SK-N-SH (cell line): Measurements from ENCODE around the gene SFI1. TPM values are rescaled to one million over a fixed set of nuclear protein-coding genes. Genes with fewer than 3 reads are reported as not detected.

ENCODE experiments used
- CTCF ChIA-PET: fragments of 300-600, 350-600 bp; formaldehyde crosslinking; extraction: SDS; loops from one replicate; lab custom pipeline; 2021; lab: Yijun Ruan, JAX
- POLR2A ChIA-PET: fragments of 350-600 bp; sonication (Branson Sonifier 250); formaldehyde crosslinking; extraction: SDS; loops from one replicate; lab custom pipeline; 2020; ENCODE audit warnings: antibody characterized with exemption, inconsistent platforms; lab: Yijun Ruan, JAX
- DNase-seq: peaks from one replicate; pipeline ENCODE4 v3.0.0; 2012
- H2AFZ ChIP-seq: fragments of 200-600 bp; sonication (generic); 2 replicates; pipeline ENCODE4 v1.8.1; 2016; ENCODE audit warnings: antibody characterized with exemption, mild to moderate bottlenecking, low read depth
- H3F3A ChIP-seq: fragments of 200-600 bp; sonication (generic); replicated peaks from 2 replicates; pipeline ENCODE3; 2016; ENCODE audit warnings: antibody characterized with exemption, mild to moderate bottlenecking; ENCODE audit not compliant: insufficient read depth
- H3K27ac ChIP-seq, 2 experiments: fragments of 200-500 bp in 1 of 2; fragments of 200-600 bp in 1 of 2; sonication (Bioruptor generic) in 1 of 2; sonication (generic), shearing (Covaris generic) in 1 of 2; 2 replicates each; pipeline versions ENCODE4 v1.5.1 to v1.6.1; 2014 to 2016; ENCODE audit warnings: low read depth in 2 of 2, inconsistent platforms in 1 of 2, low read length in 1 of 2, mild to moderate bottlenecking in 1 of 2, mixed read lengths in 1 of 2
- H3K27me3 ChIP-seq: fragments of 200-600 bp; sonication (generic), shearing (Covaris generic); 2 replicates; pipeline ENCODE4 v1.6.1; 2016; ENCODE audit warnings: mixed run types; ENCODE audit not compliant: insufficient read depth
- H3K36me3 ChIP-seq, 2 experiments: fragments of 200-500 bp in 1 of 2; fragments of 200-600 bp in 1 of 2; sonication (Bioruptor generic) in 1 of 2; sonication (generic) in 1 of 2; replicated peaks in 1 of 2; 2 replicates each; pipeline versions ENCODE3 to v1.5.1; 2014 to 2016; ENCODE audit warnings: low read length in 1 of 2, mild to moderate bottlenecking in 1 of 2; ENCODE audit not compliant: insufficient read depth in 2 of 2, control insufficient read depth in 1 of 2
- H3K4me1 ChIP-seq, 2 experiments: fragments of 200-500 bp in 1 of 2; fragments of 200-600 bp in 1 of 2; sonication (Bioruptor generic) in 1 of 2; sonication (generic), shearing (Covaris generic) in 1 of 2; 2 replicates each; pipeline versions ENCODE4 v1.5.1 to v1.6.1; 2014 to 2016; ENCODE audit warnings: low read depth in 1 of 2, low read length in 1 of 2, mixed run types in 1 of 2; ENCODE audit not compliant: insufficient read depth in 2 of 2, control insufficient read depth in 1 of 2
- H3K4me2 ChIP-seq: fragments of 200-600 bp; sonication (generic), shearing (Covaris generic); 2 replicates; pipeline ENCODE4 v1.6.1; 2017; ENCODE audit warnings: mixed run types
- H3K4me3 ChIP-seq, 2 experiments: fragments of 200-500 bp in 1 of 2; fragments of 200-600 bp in 1 of 2; sonication (Bioruptor generic) in 1 of 2; sonication (generic), shearing (Covaris generic) in 1 of 2; 2 replicates each; pipeline versions ENCODE4 v1.5.1 to v1.8.1; 2014 to 2016; ENCODE audit warnings: low read depth in 2 of 2, inconsistent platforms in 1 of 2, low read length in 1 of 2, mild to moderate bottlenecking in 1 of 2, mixed read lengths in 1 of 2, moderate library complexity in 1 of 2
- H3K79me2 ChIP-seq: fragments of 200-600 bp; sonication (generic); 2 replicates; pipeline ENCODE4 v1.8.1; 2017; ENCODE audit warnings: mild to moderate bottlenecking; ENCODE audit not compliant: insufficient read depth
- H3K9ac ChIP-seq: fragments of 200-600 bp; sonication (generic); 2 replicates; pipeline ENCODE4 v1.6.1; 2017; ENCODE audit warnings: mixed run types
- H3K9me2 ChIP-seq: fragments of 200-600 bp; sonication (generic); 2 replicates; pipeline ENCODE4 v1.6.1; 2017; ENCODE audit warnings: mixed run types
- H3K9me3 ChIP-seq: fragments of 200-600 bp; sonication (generic); 2 replicates; pipeline ENCODE4 v1.6.1; 2017; ENCODE audit warnings: mixed run types, mild to moderate bottlenecking, moderate library complexity
- H4K20me1 ChIP-seq: fragments of 200-600 bp; sonication (generic); 2 replicates; pipeline ENCODE4 v1.6.1; 2017; ENCODE audit warnings: mild to moderate bottlenecking, mixed run types; ENCODE audit not compliant: insufficient read depth
- CTCF ChIP-seq: fragments of 200-600 bp; sonication (generic); IDR thresholded peaks from 2 replicates; pipeline ENCODE4 v1.6.1; 2017; ENCODE audit warnings: antibody characterized with exemption, mild to moderate bottlenecking, moderate library complexity
- ELF1 ChIP-seq: IDR thresholded peaks from 2 replicates; pipeline ENCODE4 v1.4.0; 2012
- FOSL2 ChIP-seq: IDR thresholded peaks from 2 replicates; pipeline ENCODE4 v1.4.0; 2012; ENCODE audit warnings: low read depth, mild to moderate bottlenecking, moderate library complexity, borderline replicate concordance
- GABPA ChIP-seq: IDR thresholded peaks from 2 replicates; pipeline ENCODE4 v1.4.0; 2012; ENCODE audit warnings: low read depth, mild to moderate bottlenecking
- GATA2 ChIP-seq: sonication (generic); formaldehyde crosslinking; IDR thresholded peaks from 2 replicates; pipeline ENCODE4 v1.5.0; 2020; ENCODE audit warnings: mild to moderate bottlenecking, missing genetic modification reagents
- IRF3 ChIP-seq: fragments of 150-350 bp; IDR thresholded peaks from 2 replicates; pipeline ENCODE4 v1.6.1; 2016; ENCODE audit warnings: mild to moderate bottlenecking, low read depth, low read length
- JUND ChIP-seq: IDR thresholded peaks from 2 replicates; pipeline ENCODE4 v1.4.0; 2012
- MXI1 ChIP-seq: IDR thresholded peaks from 2 replicates; pipeline ENCODE4 v1.6.1; 2012; ENCODE audit warnings: mild to moderate bottlenecking, low read depth, low read length, improper control_type of control experiment
- NFIC ChIP-seq: IDR thresholded peaks from 2 replicates; pipeline ENCODE4 v1.4.0; 2012; ENCODE audit warnings: borderline replicate concordance
- RCOR1 ChIP-seq: fragments of 150-350 bp; IDR thresholded peaks from 2 replicates; pipeline ENCODE4 v1.6.1; 2017; ENCODE audit warnings: antibody characterized with exemption, low read length
- SMC3 ChIP-seq: IDR thresholded peaks from 2 replicates; pipeline ENCODE4 v1.6.1; 2012; ENCODE audit warnings: low read depth, low read length, improper control_type of control experiment
- TAF1 ChIP-seq: IDR thresholded peaks from 2 replicates; pipeline ENCODE4 v1.6.1; 2012; ENCODE audit warnings: low read depth, mild to moderate bottlenecking, low read length, moderate library complexity, borderline replicate concordance
- USF1 ChIP-seq: IDR thresholded peaks from 2 replicates; pipeline ENCODE4 v1.4.0; 2012; ENCODE audit warnings: low read depth, borderline replicate concordance
- WGBS: methylation state at CpG from one replicate; pipeline ENCODE4 v1.1.6; 2017; ENCODE audit warnings: low lambda C conversion rate; 5-methylcytosine and 5-hydroxymethylcytosine counted together
- polyA plus RNA-seq, 3 experiments: library from polyadenylated mRNA; depleted of rRNA; stranded (reverse); fragments of >200 nt; gene quantifications; 2 replicates each; pipeline ENCODE4 v1.2.3, GENCODE V29; 2012

The SFI1 gene
- polyA plus RNA-seq, 1 of the 3 experiments (the other 2 are of a cell fraction), result 24.7 TPM

- Histone ChIP-seq H3K36me3 (peaks cover 32 to 51% of the 10 kb centered on the region in 2 experiments), H3K27ac (no peak overlapping the region), H3K9me3 (no peaks in the 10 kb centered on the region), H3K79me2 (peaks cover 3% of the 10 kb centered on the region; the same call in 1 of the 2 replicates), H2AFZ (no peak overlapping the region), H3F3A (peaks cover 12% of the 10 kb centered on the region), H3K4me3 (no peak overlapping the region), H3K9ac (no peak overlapping the region), H4K20me1 (0 out of 2 replicates have a peak, but pooled peaks cover 3% of the 10 kb centered on the region), H3K4me2 (no peak overlapping the region), H3K9me2 (no peaks in the 10 kb centered on the region), H3K27me3 (no peaks in the 10 kb centered on the region), H3K4me1 (no peaks in the 10 kb centered on the region)
- CTCF ChIA-PET, result interaction anchor here (0.9 to 1.3 kb wide), 3 partner anchors 11 to 300 kb away, joined by 3 read pairs; no protein-coding TSS in a partner anchor
- TF ChIP-seq FOSL2, result no peak
- no peak for TF ChIP-seq ELF1
- WGBS, result 100% methylated on average over 2 of the region's 2 CpGs
- POLR2A ChIA-PET, result interaction anchor here (0.9 kb wide), 1 partner anchor 31 kb away, joined by 3 read pairs; no protein-coding TSS in a partner anchor
- DNase-seq, result no peak
Measured at GRCh38 chr22:31448382-31448781, 48.0 kb upstream of the SFI1 start.

GRCh38 chr22:31449506-31449905 is 46.8 kb upstream of the SFI1 start:
- Histone ChIP-seq H3K27ac (no peak overlapping the region), H3K4me3 (no peak overlapping the region), H3K36me3 (peaks cover 43 to 54% of the 10 kb centered on the region in 2 experiments), H3K27me3 (no peaks in the 10 kb centered on the region), H3K4me2 (no peak overlapping the region), H3K9me2 (no peaks in the 10 kb centered on the region), H3K9ac (no peak overlapping the region), H3K9me3 (no peaks in the 10 kb centered on the region)
- POLR2A ChIA-PET, result no interaction called here
- no peak for DNase-seq
- WGBS, result 98% methylated on average over 4 of the region's 4 CpGs
- TF ChIP-seq CTCF, result no peak
- TF ChIP-seq GATA2 (CRISPR knock-in tag), result no peak
- no peak for TF ChIP-seq NFIC
- no peak for TF ChIP-seq IRF3
- no peak for TF ChIP-seq GABPA
- no peak for TF ChIP-seq JUND
- TF ChIP-seq SMC3, result no peak
- TF ChIP-seq USF1, result no peak
- TF ChIP-seq TAF1, result no peak
- no peak for TF ChIP-seq MXI1
- no peak for TF ChIP-seq RCOR1
- TF ChIP-seq FOSL2, result no peak
- TF ChIP-seq, all 33 proteins: peak for 0
- Histone ChIP-seq H3K4me1 (no peaks in the 10 kb centered on the region), H3F3A (peaks cover 12% of the 10 kb centered on the region), H4K20me1 (0 out of 2 replicates have a peak, but pooled peaks cover 3% of the 10 kb centered on the region), H3K79me2 (peaks cover 3% of the 10 kb centered on the region; the same call in 1 of the 2 replicates), H2AFZ (no peak overlapping the region)
- CTCF ChIA-PET, result interaction anchor here (0.9 kb wide), 1 partner anchor 23 kb away, joined by 3 read pairs; no protein-coding TSS in a partner anchor
